Embryonic facial prominence (tissue), 1 donor: ENCODE measurements around the gene ATP7A.

Experiments used
- DNase-seq: peaks from one replicate; pipeline ENCODE4 v3.0.0-alpha.2; 2016; ENCODE audit errors: extremely low spot score

The ATP7A gene

DNA sequence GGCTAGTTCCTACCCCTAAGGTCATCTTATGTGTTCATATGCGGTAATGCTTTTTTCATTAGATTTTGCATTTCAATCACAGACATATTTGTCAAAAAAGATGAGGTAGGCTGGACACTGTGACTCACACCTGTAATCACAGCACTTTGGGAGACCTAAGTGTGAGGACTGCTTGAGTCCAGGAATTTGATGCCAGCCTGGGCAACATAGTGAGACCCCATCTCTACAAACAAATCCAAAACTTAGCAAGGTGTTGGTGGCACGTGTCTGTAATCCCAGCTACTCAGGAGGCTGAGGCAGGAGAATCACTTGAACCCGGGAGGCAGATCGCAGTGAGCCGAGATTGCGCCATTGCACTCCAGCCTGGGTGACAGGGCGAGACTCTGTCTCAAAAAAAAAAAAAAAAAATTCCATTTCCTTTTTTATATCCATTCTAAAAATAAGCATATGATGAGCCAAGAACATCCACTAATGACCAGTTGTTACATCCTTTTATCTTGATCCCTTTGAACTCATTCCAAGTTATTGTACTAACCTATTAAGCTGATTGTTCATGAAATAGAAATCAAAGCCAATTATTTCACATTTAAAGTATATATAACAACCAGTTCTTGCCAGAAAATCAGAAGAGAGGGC is 35.5 kb downstream of the ATP7A start:
- DNase-seq = no peak

DNA sequence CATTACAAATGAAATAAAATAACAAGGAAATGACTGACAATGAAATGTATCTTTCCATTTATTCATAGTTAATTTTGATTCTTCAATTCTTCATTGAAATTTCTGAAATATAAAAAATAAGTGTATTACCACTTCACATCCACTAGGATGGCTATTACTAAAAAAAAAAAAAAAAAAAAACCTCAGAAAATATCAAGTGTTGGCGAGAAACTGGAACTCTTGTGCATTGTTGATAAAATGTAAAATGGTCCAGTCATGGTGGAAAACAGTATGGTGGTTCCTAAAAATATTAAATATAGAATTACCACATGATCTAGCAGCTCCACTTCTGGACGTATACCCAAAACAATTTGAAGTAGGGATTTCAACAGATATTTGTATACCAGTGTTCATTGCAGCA is 36.1 kb downstream of the ATP7A start:
- DNase-seq = no peak

DNA sequence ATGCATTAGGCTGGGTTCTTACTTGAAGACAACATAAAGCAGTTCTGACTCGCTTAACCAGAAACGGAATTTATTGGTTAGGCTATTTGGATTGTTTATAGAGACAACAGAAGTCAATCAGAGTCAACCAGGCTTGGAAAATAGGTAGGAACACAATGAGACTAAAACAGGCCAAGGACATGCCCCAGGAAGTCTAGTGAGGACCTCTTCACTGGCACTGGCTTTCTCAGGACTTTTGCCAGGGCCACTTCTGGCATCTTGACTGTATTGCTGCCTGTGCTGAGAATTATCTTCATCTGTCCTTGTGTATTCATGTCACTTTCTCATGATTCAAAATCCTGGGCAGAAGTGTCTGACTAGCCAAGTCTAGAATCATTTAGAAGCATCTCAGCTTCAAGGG is 39.3 kb downstream of the ATP7A start:
- DNase-seq = no peak

DNA sequence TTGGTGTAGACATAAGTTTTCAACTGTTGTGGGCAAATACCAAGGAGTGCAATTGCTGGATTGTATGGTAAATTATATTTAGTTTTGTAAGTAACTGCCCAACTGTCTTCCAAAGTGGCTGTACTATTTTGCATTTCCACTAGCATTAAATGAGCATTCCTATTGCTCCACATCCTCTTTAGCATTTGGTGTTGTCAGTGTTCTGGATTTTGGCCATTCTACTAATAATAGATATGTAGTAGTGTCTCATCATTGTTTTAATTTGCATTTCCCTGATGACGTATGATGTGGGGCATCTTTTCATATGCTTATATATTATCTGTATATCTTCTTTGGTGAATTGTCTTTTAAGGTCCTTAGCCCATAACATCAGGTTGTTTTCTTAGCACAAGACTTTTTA is 41.7 kb downstream of the ATP7A start:
- no peak for DNase-seq

DNA sequence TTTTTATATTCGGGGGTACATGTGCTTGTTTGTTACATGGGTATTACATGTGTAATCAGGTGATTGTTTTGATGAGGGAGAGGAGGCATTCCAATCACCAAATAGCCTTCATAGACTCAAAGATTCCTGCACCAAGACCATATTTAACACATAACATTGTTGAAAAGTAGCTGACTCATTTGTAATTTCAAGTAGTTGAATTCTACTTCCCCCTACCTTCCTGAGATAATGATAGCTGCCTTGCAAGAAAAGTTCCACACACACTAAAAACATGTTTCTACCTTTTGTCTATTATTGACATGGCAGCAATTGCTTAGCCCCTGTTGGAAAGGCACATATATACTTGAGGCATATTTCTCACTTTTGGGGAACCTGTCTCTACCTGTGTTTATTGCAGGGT is 42.8 kb downstream of the ATP7A start:
- no peak for DNase-seq

DNA sequence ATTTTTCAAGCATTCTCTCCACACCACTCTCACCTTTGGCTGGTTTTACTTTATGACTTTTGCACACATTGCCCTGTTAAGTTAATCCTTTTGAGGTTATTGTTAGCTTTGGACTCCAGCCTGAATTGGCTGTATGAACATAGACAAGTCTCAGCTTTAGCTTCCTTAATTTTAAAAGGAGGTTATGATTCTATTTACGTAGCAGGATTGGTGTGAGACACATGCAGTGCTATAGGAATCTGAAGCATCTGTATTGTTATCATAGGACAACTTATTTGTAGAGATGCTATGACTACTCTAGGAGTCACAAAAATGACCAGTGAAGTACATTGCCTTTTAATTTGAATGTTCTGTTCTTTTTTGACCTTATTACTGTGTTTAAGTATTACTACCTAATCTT is 43.2 kb downstream of the ATP7A start:
- DNase-seq = no peak

DNA sequence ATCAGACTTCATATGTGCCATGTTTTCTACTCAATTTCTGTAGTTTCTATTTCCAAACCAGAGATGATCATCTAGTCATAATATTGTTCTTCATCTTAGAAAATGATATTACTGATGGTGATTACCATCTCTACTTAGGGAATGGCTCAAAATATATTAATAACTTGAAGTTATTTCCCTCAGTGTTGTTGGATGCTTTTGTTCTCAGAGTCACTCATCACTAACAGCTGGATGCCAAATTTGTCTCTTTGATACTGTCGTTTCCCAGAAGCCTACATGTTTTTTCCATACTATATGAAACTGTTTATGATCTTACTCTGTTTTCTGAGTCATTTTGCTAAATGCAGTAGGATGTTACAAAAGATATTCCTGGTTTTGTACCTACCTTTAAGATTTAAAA is 50.1 kb downstream of the ATP7A start:
- no peak for DNase-seq

DNA sequence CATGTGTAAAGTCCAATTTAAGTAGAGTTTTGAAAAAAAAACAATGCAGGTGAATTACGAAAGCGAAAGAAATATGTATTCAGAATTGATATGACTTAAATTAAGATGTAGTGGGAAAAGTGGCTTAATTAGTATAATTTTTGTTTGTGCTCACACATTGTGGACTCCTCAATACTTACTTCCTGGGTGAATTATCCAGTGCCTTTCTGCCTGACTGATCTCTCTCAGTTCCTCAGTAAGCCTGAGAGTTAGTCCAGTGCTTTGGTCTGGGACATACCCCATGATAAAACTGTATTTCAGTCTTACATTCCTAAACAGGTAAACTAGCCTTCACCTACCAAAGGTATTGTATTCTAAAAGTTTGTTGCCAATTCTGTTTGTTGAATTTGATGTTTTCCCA is 50.6 kb downstream of the ATP7A start:
- no peak for DNase-seq

DNA sequence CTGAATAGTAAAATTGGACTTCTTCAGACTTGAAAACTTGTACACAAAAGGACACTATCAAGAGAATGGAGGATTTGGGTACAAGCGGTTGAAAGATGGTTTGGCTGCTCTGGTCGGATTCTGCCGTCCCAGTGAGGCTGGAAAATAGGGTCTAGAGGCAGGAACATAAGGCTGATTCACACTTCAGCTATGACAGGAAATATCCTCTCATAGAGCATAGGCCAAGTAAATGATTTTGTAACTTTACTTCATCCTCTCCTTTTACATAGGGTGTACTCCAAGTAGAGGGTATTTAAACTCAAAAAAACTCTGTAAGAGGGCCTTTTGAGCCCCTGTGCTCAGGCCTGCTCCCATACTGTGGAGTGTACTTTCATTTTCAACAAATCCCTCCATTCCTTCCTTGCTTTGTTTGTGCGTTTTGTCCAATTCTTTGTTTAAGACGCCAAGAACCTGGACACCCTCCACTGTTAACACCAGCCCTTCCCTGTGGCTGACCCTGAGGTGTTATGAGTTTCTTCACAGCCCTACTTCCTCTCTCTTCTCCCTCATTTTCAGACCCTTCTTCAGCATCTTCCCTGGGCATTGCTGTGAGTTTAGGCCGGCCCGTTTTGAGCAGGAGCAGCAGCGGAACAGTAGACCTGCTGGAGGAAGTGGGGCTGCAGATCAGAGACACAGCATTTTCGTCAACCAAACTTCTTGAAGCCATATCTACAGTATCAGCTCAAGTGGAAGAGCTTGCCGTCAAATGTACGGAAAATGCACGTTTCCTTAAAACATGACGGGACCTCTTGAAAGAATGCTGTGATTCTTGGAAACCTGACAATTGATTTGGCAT is 51.8 kb downstream of the ATP7A start:
- DNase-seq = no peak

DNA sequence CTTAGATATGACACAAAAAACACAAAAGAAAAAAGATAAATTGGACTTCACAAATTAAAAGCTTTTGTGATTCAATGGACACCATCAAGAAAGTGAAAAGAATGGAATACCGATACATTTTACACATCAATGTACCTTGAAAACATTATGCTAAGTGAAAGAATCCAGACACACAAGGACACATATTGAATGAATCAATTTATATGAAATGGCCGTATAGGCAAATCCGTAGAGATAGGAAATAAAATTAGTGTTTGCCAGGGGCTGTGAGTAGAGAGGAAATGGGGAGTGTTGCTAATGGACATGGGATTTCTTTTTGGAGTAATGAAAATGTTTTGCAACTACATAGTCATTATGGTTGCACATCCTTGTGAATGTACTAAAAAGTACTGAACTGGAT is 55.9 kb downstream of the ATP7A start:
- DNase-seq = no peak

DNA sequence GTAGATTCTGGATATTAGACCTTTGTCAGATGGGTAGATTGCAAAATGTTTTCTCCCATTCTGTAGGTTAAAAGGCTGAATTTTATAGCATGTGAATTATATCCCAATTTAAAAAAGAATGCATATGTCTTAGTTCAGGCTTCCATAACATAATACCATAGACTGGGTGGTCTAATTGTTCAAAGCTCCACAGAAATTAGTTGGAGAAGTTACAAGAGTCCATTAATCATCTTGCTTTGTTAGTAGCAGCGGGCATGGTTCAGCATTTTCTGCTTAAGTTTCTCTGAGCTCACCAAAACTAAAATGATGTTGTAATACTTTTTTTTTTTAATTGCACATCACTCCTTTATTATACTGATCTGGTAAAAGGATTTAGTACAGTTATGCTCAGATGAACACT is 57.1 kb downstream of the ATP7A start:
- DNase-seq = no peak

DNA sequence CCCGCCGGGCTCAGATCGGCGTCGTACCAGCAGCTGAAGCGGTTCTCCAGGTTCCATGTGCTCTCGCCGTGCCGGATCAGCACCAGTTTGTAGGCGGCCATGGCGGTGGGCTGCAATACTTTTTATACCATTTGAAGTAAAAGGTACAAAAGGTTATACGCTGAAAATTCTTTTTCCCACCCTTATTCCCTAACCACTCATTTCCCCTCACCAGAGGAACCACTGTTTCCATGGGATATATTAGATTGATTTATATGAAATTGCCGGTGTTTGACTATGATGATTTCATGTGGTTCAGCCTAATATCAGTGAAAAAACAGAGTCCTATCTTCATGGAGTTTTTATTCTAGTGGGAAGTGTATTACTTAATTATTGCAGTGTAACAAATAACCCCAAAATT is 59.0 kb downstream of the ATP7A start, which contains the start of gene PGAM4:
Gene PGAM4 (minus strand): TSS at position 101 of the 400 bp plus-strand sequence. CDS start 0 bp downstream, at position 101.
- no peak for DNase-seq

DNA sequence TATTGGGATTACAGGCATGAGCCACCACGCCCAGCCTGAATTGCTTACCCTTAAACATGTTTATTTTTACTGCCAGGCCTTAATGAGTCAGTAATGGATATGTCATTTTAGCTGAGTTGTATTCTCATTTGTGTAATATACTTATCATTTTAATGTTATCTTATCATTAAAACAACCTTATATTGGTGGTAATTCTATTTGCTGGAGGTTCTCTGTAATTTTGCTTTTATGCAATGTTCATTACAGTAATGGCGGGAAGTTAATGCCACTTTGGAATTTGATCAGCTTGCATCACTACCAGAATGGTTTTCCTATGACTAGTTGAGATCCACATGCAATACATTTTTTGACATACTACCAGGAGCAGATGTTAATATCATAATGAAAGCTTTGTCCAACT is 65.3 kb downstream of the ATP7A start:
- DNase-seq = no peak

DNA sequence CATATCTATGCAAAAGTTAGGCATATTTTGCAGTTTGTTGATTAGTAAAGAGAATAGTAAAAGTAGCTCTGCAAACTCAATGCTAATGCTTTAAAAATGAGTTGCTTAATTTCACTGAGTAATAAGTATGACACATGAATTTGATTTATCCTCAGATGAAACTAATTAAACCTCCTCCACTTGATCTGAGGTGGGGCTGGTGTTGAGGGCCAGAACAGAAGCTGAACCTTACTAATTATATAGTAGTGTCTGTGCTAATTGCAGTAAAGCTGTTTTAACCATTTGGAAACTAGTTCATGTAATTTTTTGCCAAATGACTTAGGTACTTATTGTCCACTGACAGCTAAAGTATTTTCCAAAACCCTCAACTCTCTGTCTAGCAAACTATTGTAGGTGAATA is 66.6 kb downstream of the ATP7A start:
- DNase-seq = no peak

DNA sequence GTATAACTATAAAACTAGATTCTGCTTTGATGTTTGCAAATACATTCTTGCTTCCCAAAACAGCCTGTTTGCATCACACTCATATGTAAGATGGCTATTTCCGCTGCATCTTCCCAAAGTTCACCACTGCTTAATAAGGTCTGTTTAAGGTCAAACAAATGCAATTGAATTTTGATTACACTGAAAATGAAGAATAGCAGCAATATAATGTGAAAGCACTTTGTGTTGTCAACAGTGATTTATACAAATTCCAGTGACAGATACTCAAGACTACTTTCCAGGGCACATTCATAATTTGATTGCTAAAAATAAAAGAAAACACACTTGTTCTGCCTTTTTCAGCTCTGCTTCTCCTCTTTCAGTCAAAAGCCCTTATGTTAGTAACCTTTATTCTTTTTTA is 67.0 kb downstream of the ATP7A start:
- no peak for DNase-seq

DNA sequence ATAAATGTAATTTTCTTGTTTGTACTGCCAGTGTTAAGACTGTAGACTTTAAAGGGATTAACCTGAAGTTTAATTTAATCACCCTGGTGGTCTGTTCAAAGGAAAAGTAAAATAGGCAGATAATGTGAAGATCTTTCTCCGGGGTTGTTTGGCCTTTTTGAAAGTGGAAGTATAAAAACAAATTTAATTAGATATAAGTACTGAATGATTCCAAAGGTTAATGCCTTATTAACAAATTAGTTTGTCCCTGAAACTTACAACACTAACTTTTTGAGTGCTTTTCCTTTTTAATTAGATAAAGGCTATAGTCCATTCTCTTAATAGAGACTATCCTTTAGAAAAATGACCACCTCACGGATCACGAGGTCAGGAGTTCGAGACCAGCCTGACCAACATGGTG is 69.4 kb downstream of the ATP7A start:
- DNase-seq = no peak

DNA sequence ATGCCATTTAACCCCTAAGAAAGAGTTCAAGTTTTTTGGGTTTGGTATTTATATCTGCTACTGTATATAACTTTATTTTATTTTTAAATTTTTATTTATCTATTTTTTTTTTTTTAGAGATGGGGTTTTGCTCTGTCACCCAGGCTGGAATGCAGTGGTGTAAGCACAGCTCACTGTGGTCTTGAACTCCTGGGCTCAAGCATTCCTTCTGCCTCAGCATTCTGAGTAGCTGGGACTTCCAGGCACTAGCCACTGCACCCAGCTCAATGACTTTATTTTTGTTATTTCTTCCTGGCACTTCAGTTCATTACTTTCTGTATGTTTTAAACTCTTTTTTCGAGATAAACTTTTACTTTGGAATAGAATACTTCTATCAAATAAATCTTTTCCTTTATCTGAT is 101.4 kb downstream of the ATP7A start:
- DNase-seq = no peak

DNA sequence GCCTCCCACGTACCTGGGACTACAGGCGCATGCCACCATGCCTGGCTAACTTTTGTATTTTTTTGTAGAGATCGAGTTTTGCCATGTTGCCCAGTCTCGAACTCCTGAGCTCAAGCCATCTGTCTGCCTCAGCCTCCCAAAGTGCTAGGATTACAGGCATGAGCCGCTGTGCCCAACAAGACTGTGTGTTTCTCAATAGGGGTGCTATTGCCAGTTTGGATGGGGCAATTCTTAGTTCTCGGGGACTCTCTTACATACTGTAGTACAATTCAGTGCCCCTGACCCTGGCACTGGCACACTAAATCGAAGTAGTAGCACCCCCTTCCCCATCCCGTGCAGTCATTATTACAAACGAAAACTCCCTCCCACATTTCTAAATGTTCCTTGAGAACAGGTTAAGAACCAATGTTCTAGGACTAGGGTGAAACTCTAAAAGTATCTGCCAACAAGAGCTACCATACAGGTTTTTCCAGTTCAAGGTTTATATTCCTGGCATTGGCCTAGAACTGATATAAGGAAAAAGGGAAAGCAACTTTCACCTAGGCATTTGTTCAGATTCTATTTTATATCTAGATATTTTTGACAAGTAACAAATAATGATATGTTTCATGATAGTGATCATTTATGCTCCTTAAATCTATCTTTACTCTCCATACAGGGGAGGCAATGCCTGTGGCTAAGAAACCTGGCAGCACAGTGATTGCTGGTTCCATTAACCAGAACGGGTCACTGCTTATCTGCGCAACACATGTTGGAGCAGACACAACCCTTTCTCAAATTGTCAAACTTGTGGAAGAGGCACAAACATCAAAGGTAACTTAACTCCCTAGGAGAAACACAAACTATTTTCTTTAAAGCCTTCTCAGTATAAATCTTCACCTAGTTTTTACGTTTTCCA is 109.3 kb downstream of the ATP7A start:
- DNase-seq = no peak

DNA sequence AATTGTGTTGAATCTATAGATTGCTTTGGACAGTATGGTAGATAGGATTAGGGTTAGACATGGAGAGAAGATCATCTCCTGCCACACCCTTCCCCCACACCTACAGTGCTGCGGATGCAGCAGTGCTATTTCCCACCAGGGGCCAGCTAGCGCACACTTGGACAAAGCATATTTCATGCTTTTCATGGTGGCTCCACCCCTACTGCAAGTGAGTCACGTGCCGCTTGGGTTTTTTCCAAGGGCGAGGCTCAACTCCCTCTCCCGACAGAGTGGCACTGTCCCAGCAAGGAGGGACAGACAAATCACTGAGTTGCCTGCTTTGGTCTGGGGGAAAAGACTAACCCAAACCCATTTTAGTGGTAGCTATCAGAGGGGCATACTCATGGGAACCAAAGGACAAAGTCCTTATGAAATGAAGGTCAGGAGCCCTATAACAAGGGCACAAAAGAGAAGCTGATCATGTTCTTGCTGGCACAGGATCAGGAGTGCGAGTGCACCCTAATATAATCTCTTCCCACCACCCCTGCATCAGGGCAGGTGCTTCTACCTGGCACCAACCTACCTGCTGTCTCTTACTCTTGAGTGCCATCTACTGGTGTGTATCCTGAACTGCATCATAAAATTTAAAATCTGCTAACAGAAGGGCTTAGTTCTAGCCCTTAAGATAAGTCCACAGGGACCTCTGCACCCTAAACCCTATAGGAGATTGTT is 114.0 kb downstream of the ATP7A start:
- DNase-seq = no peak

DNA sequence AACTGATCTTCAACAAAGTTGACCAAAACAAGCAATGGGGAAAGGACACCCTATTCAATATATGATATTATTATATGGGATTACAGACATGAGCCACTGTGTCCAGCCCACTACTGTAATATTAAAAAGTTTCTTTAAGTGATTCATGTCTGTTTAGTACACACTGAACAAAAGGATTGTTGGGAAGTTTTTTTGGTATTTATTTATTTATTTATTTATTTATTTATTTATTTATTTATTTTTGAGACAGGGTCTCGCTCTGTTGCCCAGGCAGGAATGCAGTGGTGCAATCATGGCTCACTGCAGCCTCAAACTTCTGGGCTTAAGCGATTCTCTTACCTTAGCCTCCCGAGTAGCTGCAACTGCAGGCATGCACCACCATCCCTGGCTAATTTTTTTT is 117.3 kb downstream of the ATP7A start:
- no peak for DNase-seq

DNA sequence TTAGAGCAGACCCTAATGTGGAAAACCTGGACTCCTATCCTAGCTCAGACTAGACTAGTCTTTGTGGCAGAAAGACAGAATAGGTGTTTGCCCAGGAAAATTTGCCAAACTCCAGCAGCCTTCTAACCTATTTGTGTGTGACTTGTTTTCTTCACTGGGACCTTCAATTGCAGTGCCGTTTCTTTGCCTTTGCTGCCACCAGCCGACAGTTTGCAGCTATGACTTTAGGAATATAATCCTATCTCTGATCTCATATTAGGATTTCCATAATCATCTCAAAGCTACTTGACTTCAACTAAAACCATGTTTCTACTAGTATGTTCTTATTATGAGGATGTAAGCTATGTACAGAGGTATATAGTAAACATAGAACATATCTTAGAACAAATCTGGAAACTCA is 119.2 kb downstream of the ATP7A start:
- no peak for DNase-seq

DNA sequence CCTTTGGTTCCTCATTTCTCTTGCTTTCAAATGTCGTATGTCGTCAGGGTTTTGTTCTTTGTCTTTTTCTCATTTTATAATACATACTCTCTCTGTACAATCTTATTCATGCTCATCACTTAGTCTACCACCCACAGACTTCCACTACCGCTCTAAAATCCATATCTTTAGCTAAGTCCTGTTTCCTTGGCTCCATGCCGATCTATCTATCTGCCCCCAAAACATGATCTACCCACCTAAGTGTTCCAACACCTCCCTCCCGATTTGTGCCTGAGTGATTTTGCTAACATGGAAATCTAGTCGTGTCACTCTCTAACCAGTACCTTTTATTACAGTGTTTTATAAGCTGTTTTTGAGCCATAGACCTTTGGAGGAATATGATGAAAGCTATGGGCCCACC is 124.6 kb downstream of the ATP7A start:
- DNase-seq = no peak
